ENCODE measurements around the gene KRT20.
"Not testable (repeated sequence)": the region's sequence is repeated elsewhere in the genome, so short reads cannot be mapped to it uniquely, and the experiment has no call there.

The KRT20 gene

DNA sequence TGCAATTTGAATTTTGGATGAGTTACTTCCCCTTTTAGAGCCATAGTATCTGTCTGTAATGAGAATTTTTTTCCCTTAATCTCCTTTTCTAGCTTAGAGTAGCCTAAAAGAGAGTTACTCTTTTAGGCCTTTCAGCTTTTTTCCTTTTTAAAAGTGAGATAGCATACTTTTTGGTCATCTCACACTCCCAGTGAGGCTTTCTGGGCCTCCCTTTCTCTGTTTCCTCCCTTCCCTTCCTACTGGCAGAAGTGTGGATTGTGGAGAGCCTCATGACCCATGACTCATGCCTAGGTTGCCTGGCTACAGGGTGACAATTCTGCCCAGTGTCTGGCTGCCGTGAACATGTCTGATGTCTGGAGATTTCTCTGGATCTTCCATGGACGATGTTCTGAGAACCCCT is 37.2 kb upstream of the KRT20 start:
- Histone ChIP-seq H3K27me3 (ENCODE audit: insufficient read depth, low read depth) (no peaks in the 10 kb centered on the region), H4K20me1 (ENCODE audit: insufficient read depth) (no peaks in the 10 kb centered on the region), H3K9ac (no peak overlapping the region), H3K4me2 (no peak overlapping the region), H3K36me3 (ENCODE audit: insufficient read depth) (no peaks in the 10 kb centered on the region), H3K79me2 (ENCODE audit: insufficient read depth, low read depth) (no peaks in the 10 kb centered on the region), H2AFZ (ENCODE audit: low read depth) (no peak overlapping the region), H3K27ac (no peak overlapping the region), H3K4me3 (IDR thresholded peaks at IDR 0.05; ENCODE audit: insufficient read depth, low read depth, low read length) (no peak overlapping the region), H3K4me1 (ENCODE audit: low read depth, poor library complexity, severe bottlenecking) (no peaks in the 10 kb centered on the region)
- TF ChIP-seq, protein P1, sequence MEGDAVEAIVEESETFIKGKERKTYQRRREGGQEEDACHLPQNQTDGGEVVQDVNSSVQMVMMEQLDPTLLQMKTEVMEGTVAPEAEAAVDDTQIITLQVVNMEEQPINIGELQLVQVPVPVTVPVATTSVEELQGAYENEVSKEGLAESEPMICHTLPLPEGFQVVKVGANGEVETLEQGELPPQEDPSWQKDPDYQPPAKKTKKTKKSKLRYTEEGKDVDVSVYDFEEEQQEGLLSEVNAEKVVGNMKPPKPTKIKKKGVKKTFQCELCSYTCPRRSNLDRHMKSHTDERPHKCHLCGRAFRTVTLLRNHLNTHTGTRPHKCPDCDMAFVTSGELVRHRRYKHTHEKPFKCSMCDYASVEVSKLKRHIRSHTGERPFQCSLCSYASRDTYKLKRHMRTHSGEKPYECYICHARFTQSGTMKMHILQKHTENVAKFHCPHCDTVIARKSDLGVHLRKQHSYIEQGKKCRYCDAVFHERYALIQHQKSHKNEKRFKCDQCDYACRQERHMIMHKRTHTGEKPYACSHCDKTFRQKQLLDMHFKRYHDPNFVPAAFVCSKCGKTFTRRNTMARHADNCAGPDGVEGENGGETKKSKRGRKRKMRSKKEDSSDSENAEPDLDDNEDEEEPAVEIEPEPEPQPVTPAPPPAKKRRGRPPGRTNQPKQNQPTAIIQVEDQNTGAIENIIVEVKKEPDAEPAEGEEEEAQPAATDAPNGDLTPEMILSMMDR (conservative IDR thresholded peaks at IDR 0.05; ENCODE audit: low read depth, low read length) = no peak

DNA sequence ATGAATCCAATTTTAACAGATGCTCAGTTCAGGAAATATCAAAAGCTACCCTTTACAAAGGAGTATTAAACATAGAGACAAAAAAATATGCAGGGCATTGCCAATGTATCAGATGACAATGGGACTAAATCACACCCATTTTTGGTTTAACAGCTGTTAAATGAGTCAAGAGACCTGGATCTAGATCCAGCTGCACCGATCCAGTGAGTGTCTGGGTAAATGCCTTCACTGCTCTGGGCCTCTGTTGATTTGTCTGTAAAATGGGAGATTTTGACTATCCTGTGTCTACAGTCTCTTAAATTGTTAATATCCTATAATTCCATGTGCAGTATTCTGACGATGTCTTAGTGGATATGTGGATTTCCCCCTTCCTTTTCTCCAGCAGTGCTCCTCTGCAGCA is 36.0 kb upstream of the KRT20 start:
- Histone ChIP-seq H3K27me3 (ENCODE audit: insufficient read depth, low read depth) (no peaks in the 10 kb centered on the region), H4K20me1 (ENCODE audit: insufficient read depth) (no peaks in the 10 kb centered on the region)
- TF ChIP-seq, protein P1 (conservative IDR thresholded peaks at IDR 0.05; ENCODE audit: low read depth, low read length) = no peak

DNA sequence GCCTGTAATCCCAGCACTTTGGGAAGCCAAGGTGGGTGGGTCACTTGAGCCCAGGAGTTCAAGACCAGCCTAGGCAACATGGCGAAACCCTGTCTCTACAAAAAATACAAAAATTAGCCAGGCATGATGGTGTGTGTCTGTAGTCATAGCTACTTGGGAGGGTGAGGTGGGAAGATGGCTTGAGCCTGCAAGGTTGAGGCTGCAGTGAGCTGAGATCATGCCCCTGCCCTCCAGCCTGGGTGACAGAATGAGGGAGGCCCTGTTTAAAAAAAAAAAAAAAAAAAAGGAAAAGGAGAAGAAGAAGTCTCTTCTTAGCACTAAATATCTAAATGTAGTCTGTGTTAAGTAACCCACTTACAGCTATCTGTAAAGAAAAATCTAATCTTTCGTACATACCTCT is 32.1 kb upstream of the KRT20 start:
- H3K79me2 ChIP-seq (ENCODE audit: insufficient read depth, low read depth); H3K4me1 ChIP-seq (ENCODE audit: low read depth, poor library complexity, severe bottlenecking); H4K20me1 ChIP-seq (ENCODE audit: insufficient read depth); H3K27ac ChIP-seq; H3K9ac ChIP-seq; H3K4me2 ChIP-seq; H3K27me3 ChIP-seq (ENCODE audit: insufficient read depth, low read depth); H2AFZ ChIP-seq (ENCODE audit: low read depth); H3K4me3 ChIP-seq (IDR thresholded peaks at IDR 0.05; ENCODE audit: insufficient read depth, low read depth, low read length); H3K36me3 ChIP-seq (ENCODE audit: insufficient read depth): not testable (repeated sequence)

More for the DNA sequence above, 36.0 kb upstream of the KRT20 start:
- no peak overlapping the region for H3K27ac ChIP-seq
- H3K4me1 ChIP-seq (ENCODE audit: low read depth, poor library complexity, severe bottlenecking) = no peaks in the 10 kb centered on the region
- no peak overlapping the region for H3K9ac ChIP-seq
- no peak overlapping the region for H3K4me3 ChIP-seq (IDR thresholded peaks at IDR 0.05; ENCODE audit: insufficient read depth, low read depth, low read length)
- no peak overlapping the region for H2AFZ ChIP-seq (ENCODE audit: low read depth)
- no peak overlapping the region for H3K4me2 ChIP-seq
- H3K79me2 ChIP-seq (ENCODE audit: insufficient read depth, low read depth) = no peaks in the 10 kb centered on the region
- no peaks in the 10 kb centered on the region for H3K36me3 ChIP-seq (ENCODE audit: insufficient read depth)

DNA sequence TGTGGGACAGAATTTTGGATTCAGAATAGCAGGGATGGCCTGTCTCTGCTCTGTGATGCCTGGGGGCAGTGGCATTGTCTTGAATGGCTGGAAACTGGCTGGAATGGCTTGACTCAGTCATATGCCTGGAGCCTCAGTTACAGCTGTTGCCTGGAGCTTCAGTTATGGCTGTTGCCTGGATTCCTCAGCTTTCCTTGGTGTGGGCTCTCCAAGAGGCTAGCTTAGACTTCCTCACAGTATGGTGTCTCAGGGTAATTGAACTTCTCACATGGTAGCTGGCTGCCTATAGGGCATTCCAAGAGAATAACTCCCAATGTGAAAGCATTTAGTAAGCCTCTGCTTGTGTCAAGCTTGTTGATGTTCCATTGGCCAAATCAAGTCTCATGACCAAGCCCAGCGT is 31.3 kb upstream of the KRT20 start:
- Histone ChIP-seq H3K27ac (no peak overlapping the region), H3K4me3 (IDR thresholded peaks at IDR 0.05; ENCODE audit: insufficient read depth, low read depth, low read length) (no peak overlapping the region), H3K9ac (no peak overlapping the region), H3K79me2 (ENCODE audit: insufficient read depth, low read depth) (no peaks in the 10 kb centered on the region), H3K4me2 (no peak overlapping the region), H4K20me1 (ENCODE audit: insufficient read depth) (no peaks in the 10 kb centered on the region), H2AFZ (ENCODE audit: low read depth) (no peak overlapping the region), H3K4me1 (ENCODE audit: low read depth, poor library complexity, severe bottlenecking) (no peaks in the 10 kb centered on the region), H3K27me3 (ENCODE audit: insufficient read depth, low read depth) (no peaks in the 10 kb centered on the region), H3K36me3 (ENCODE audit: insufficient read depth) (no peaks in the 10 kb centered on the region)
- TF ChIP-seq, protein P1 (conservative IDR thresholded peaks at IDR 0.05; ENCODE audit: low read depth, low read length) = no peak

DNA sequence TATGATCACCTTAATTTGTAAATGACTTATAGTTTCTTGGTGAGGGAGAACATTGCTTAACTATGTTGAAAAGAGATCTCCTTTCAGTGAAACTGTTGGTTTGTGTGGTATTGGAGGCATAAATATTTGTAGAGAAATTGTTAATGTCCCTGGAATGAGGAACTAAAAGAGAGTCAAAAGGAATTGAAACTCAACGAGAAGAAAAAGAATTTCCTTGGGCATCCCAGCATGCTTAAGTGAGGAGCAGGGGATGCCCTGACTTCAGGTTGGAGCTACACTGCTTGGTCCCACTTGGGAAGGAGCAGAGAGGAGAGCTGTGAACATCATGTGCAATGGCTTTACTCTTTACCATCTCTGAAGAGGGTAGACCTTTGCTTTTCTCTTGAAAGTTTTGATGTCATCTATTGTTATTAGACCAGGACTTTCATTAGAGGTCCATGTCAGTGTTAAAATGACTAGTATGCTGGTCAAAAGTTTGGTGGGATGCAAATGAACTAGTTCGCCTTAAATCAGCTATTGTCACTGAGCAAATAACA is 30.7 kb upstream of the KRT20 start:
- Histone ChIP-seq H3K27ac (no peak overlapping the region), H3K4me1 (ENCODE audit: low read depth, poor library complexity, severe bottlenecking) (no peaks in the 10 kb centered on the region), H3K27me3 (ENCODE audit: insufficient read depth, low read depth) (no peaks in the 10 kb centered on the region), H3K4me3 (IDR thresholded peaks at IDR 0.05; ENCODE audit: insufficient read depth, low read depth, low read length) (no peak overlapping the region), H3K36me3 (ENCODE audit: insufficient read depth) (no peaks in the 10 kb centered on the region), H2AFZ (ENCODE audit: low read depth) (no peak overlapping the region), H4K20me1 (ENCODE audit: insufficient read depth) (no peaks in the 10 kb centered on the region), H3K79me2 (ENCODE audit: insufficient read depth, low read depth) (no peaks in the 10 kb centered on the region), H3K4me2 (no peak overlapping the region), H3K9ac (no peak overlapping the region)
- TF ChIP-seq, protein P1 (conservative IDR thresholded peaks at IDR 0.05; ENCODE audit: low read depth, low read length) = no peak

Data from KMS-11 (cell line).